IMR-90 (cell line): Measurements from ENCODE around the gene NBEAL1. TPM values are rescaled to one million over a fixed set of nuclear protein-coding genes. Genes with fewer than 3 reads are reported as not detected.

Experiments used
- ATAC-seq: fragments of 200-7000 bp; cut with Tn5 transposase; 2 replicates; pipeline ENCODE4 v1.9.1; 2020; ENCODE audit warnings: low read depth, mild to moderate bottlenecking, moderate library complexity
- BruUV-seq: library from RNA; stranded (reverse); fragments of 400-500 nt; replicated peaks from 2 replicates; lab custom pipeline; 2021; lab: Mats Ljungman, UMichigan
- CTCF ChIA-PET: fragments of 300-600 bp; formaldehyde crosslinking; extraction: SDS; loops from one replicate; lab custom pipeline; 2021; ENCODE audit warnings: antibody characterized with exemption; lab: Yijun Ruan, JAX
- POLR2A ChIA-PET: fragments of 300-600 bp; sonication (Branson Sonifier 250); formaldehyde crosslinking; loops from one replicate; lab custom pipeline; 2022; ENCODE audit warnings: antibody characterized with exemption; ENCODE audit not compliant: unreplicated experiment; lab: Charles Lee
- DNase-seq: peaks from one replicate; pipeline ENCODE4 v3.0.0; 2013
- H2AFZ ChIP-seq: replicated peaks from 2 replicates; pipeline ENCODE3; 2013; ENCODE audit warnings: low read length, mild to moderate bottlenecking; ENCODE audit not compliant: poor library complexity
- H2AK5ac ChIP-seq: 2 replicates; pipeline ENCODE4 v1.6.1; 2013; ENCODE audit warnings: low read depth, low read length, inconsistent platforms
- H2AK9ac ChIP-seq: replicated peaks from 2 replicates; pipeline ENCODE3; 2013; ENCODE audit warnings: mild to moderate bottlenecking, low read depth, low read length, moderate library complexity; ENCODE audit not compliant: poor library complexity
- H2BK120ac ChIP-seq: 2 replicates; pipeline ENCODE4 v1.6.1; 2013; ENCODE audit warnings: low read depth, low read length, inconsistent platforms
- H2BK15ac ChIP-seq: 3 replicates; pipeline ENCODE4 v1.6.1; 2013; ENCODE audit warnings: low read depth, low read length, inconsistent platforms
- H2BK20ac ChIP-seq: 2 replicates; pipeline ENCODE4 v1.6.1; 2013; ENCODE audit warnings: low read depth, mild to moderate bottlenecking, inconsistent platforms, low read length, moderate library complexity
- H2BK5ac ChIP-seq: 2 replicates; pipeline ENCODE4 v1.6.1; 2013; ENCODE audit warnings: mild to moderate bottlenecking, low read depth, low read length, inconsistent platforms; ENCODE audit not compliant: poor library complexity, severe bottlenecking
- H3K14ac ChIP-seq: replicated peaks from 2 replicates; pipeline ENCODE4 v1.6.1; 2013; ENCODE audit warnings: low read depth, low read length, inconsistent platforms
- H3K18ac ChIP-seq: 2 replicates; pipeline ENCODE4 v1.6.1; 2013; ENCODE audit warnings: low read depth, low read length, control low read depth
- H3K23ac ChIP-seq: 2 replicates; pipeline ENCODE4 v1.6.1; 2013; ENCODE audit warnings: low read depth, low read length, inconsistent platforms
- H3K27ac ChIP-seq: 2 replicates; pipeline ENCODE4 v1.5.1; 2013; ENCODE audit warnings: mild to moderate bottlenecking, control low read depth, low read length; ENCODE audit not compliant: insufficient read depth
- H3K27me3 ChIP-seq: 2 replicates; pipeline ENCODE4 v1.6.1; 2013; ENCODE audit warnings: low read length; ENCODE audit not compliant: control insufficient read depth, insufficient read depth
- H3K36me3 ChIP-seq: 2 replicates; pipeline ENCODE4 v1.6.1; 2013; ENCODE audit warnings: low read length, mixed read lengths; ENCODE audit not compliant: control insufficient read depth, insufficient read depth
- H3K4ac ChIP-seq: 2 replicates; pipeline ENCODE4 v1.6.1; 2013; ENCODE audit warnings: low read depth, low read length, inconsistent platforms
- H3K4me1 ChIP-seq: 2 replicates; pipeline ENCODE4 v1.6.1; 2013; ENCODE audit warnings: low read length, mixed read lengths; ENCODE audit not compliant: control insufficient read depth, insufficient read depth
- H3K4me2 ChIP-seq: 2 replicates; pipeline ENCODE4 v1.6.1; 2013; ENCODE audit warnings: low read depth, mild to moderate bottlenecking, control low read depth, low read length, moderate library complexity
- H3K4me3 ChIP-seq: 2 replicates; pipeline ENCODE4 v1.5.1; 2013; ENCODE audit warnings: low read depth, mild to moderate bottlenecking, control low read depth, low read length, moderate library complexity; ENCODE audit not compliant: insufficient read depth
- H3K56ac ChIP-seq: 2 replicates; pipeline ENCODE4 v1.6.1; 2013; ENCODE audit warnings: low read length, inconsistent platforms; ENCODE audit not compliant: insufficient read depth; ENCODE audit errors: extremely low read depth
- H3K79me1 ChIP-seq, 2 experiments: 2 replicates each; pipeline ENCODE4 v1.6.1; 2013; ENCODE audit warnings: low read length in 2 of 2, inconsistent platforms in 1 of 2, low read depth in 1 of 2
- H3K9ac ChIP-seq: 2 replicates; pipeline ENCODE4 v1.6.1; 2013; ENCODE audit warnings: low read depth, low read length, control low read depth
- H3K9me1 ChIP-seq: 2 replicates; pipeline ENCODE4 v1.6.1; 2013; ENCODE audit warnings: low read length, inconsistent platforms; ENCODE audit not compliant: insufficient read depth
- H3K9me3 ChIP-seq: 2 replicates; pipeline ENCODE4 v1.6.1; 2013; ENCODE audit warnings: low read length; ENCODE audit not compliant: control insufficient read depth, insufficient read depth
- H4K20me1 ChIP-seq: 2 replicates; pipeline ENCODE4 v1.6.1; 2013; ENCODE audit warnings: low read length, inconsistent platforms; ENCODE audit not compliant: insufficient read depth
- H4K5ac ChIP-seq: 2 replicates; pipeline ENCODE4 v1.6.1; 2013; ENCODE audit warnings: mild to moderate bottlenecking, low read depth, low read length, control low read depth
- H4K8ac ChIP-seq, 2 experiments: 2 replicates each; pipeline ENCODE4 v1.6.1; 2013; ENCODE audit warnings: low read depth in 2 of 2, low read length in 2 of 2, control low read depth in 1 of 2, inconsistent platforms in 1 of 2
- H4K91ac ChIP-seq: 2 replicates; pipeline ENCODE4 v1.6.1; 2013; ENCODE audit warnings: low read depth, low read length, inconsistent platforms; ENCODE audit not compliant: insufficient read depth
- CEBPB ChIP-seq: IDR thresholded peaks from 2 replicates; pipeline ENCODE4 v1.6.1; 2012; ENCODE audit warnings: low read depth, low read length, improper control_type of control experiment
- NFE2L2 ChIP-seq: fragments of 150-350 bp; IDR thresholded peaks from 2 replicates; pipeline ENCODE4 v1.6.1; 2016; ENCODE audit warnings: low read depth, mild to moderate bottlenecking, low read length
- WGBS, 2 experiments: methylation state at CpG; one replicate each; pipeline versions ENCODE4 v1.1.5 to v1.1.7; 2013; ENCODE audit warnings: missing lambda C conversion rate in 2 of 2; ENCODE audit not compliant: insufficient read length in 1 of 2; ENCODE audit errors: extremely low coverage in 2 of 2; 5-methylcytosine and 5-hydroxymethylcytosine counted together
- dilution Hi-C: fragments of 300-500 bp; cut with HindIII; formaldehyde crosslinking; loops from one replicate; pipeline ENCODE4 v1.14.3; 2018; ENCODE audit warnings: low sequenced_read_pairs; ENCODE audit not compliant: unreplicated experiment
- in situ Hi-C: fragments of 300-500 bp; cut with MboI; formaldehyde crosslinking; loops from 3 replicates; pipeline ENCODE4 v1.14.3; 2019; ENCODE audit warnings: low sequenced_read_pairs, inconsistent platforms, mixed read lengths
- intact Hi-C: fragments of 100-400 bp; cut with micrococcal nuclease; formaldehyde crosslinking; loops from 2 replicates; pipeline ENCODE4 v1.10.0; 2022
- polyA plus RNA-seq, 3 experiments: library from polyadenylated mRNA; depleted of rRNA; stranded (reverse); fragments of >200 nt; gene quantifications; 2 replicates each; pipeline ENCODE4 v1.2.3, GENCODE V29; 2012; ENCODE audit warnings: low replicate concordance in 1 of 3
- total RNA-seq: library from RNA; depleted of rRNA; stranded (reverse); fragments of >200 nt; gene quantifications from 2 replicates; pipeline ENCODE4 v1.2.3, GENCODE V29; 2012

The NBEAL1 gene
- total and polyA plus RNA-seq, 2 of the 4 experiments (the other 2 are of a cell fraction) = 6.4 to 38.0 TPM

- no peak overlapping the region for H3K18ac ChIP-seq
- WGBS, 2 experiments = no CpG with 5 or more reads among the region's 4 CpGs
- dilution Hi-C loops (no loop called here), intact Hi-C loops (no loop called here), in situ Hi-C loops (no loop called here)
- BruUV-seq = no TSS peak
- no peak overlapping the region for H4K5ac ChIP-seq
- H3K27ac ChIP-seq = no peak overlapping the region
- H2BK15ac ChIP-seq = no peak overlapping the region
- no peak overlapping the region for H3K23ac ChIP-seq
- H2AFZ ChIP-seq = no peak overlapping the region
- no peak overlapping the region for H3K4ac ChIP-seq
- H4K20me1 ChIP-seq = no peaks in the 10 kb centered on the region
- H3K4me2 ChIP-seq = no peak overlapping the region
- peaks cover 11% of the 10 kb centered on the region for H3K36me3 ChIP-seq
- H3K4me3 ChIP-seq = no peak overlapping the region
- no peak overlapping the region for H4K8ac ChIP-seq
- ATAC-seq (no peak), DNase-seq (no peak)
- CTCF ChIA-PET = no interaction called here
- H3K4me1 ChIP-seq = no peaks in the 10 kb centered on the region; the same call in none of the 2 replicates
- peaks cover 0 to 3% of the 10 kb centered on the region in 2 experiments; a peak in 1 of 4 replicates for H3K79me1 ChIP-seq
- H3K27me3 ChIP-seq = no peaks in the 10 kb centered on the region
- H3K56ac ChIP-seq = no peak overlapping the region
- TF ChIP-seq NFE2L2 = no peak
- TF ChIP-seq CEBPB = no peak
- no peak overlapping the region for H2BK120ac ChIP-seq
- no peak overlapping the region for H2BK20ac ChIP-seq
- peaks cover 5% of the 10 kb centered on the region; the same call in 1 of the 2 replicates for H3K9me1 ChIP-seq
- POLR2A ChIA-PET = no interaction called here
- H2BK5ac ChIP-seq = no peak overlapping the region
- no peak overlapping the region for H2AK9ac ChIP-seq
- no peak overlapping the region for H4K91ac ChIP-seq
- no peak overlapping the region for H3K14ac ChIP-seq
- no peaks in the 10 kb centered on the region for H3K9me3 ChIP-seq
- H2AK5ac ChIP-seq = no peak overlapping the region
- H3K9ac ChIP-seq = no peak overlapping the region
These were observed 155.8 kb downstream of the NBEAL1 start for GRCh38 chr2:203170502-203170901.
